Stimulated activated CD8-positive, alpha-beta memory T cell treated with anti-CD3 and anti-CD28 coated beads, Interleukin-2, amount 100 ng/mL, for 1 hour (primary cell): Measurements from ENCODE around the gene TAPT1.
"Not testable (repeated sequence)": the region's sequence is repeated elsewhere in the genome, so short reads cannot be mapped to it uniquely, and the experiment has no call there.

Experiments used
- DNase-seq, 2 donors: peaks; one replicate each; pipeline ENCODE4 v3.0.0-alpha.2; 2020; ENCODE audit warnings: low read depth in 2 of 2

The TAPT1 gene

DNA sequence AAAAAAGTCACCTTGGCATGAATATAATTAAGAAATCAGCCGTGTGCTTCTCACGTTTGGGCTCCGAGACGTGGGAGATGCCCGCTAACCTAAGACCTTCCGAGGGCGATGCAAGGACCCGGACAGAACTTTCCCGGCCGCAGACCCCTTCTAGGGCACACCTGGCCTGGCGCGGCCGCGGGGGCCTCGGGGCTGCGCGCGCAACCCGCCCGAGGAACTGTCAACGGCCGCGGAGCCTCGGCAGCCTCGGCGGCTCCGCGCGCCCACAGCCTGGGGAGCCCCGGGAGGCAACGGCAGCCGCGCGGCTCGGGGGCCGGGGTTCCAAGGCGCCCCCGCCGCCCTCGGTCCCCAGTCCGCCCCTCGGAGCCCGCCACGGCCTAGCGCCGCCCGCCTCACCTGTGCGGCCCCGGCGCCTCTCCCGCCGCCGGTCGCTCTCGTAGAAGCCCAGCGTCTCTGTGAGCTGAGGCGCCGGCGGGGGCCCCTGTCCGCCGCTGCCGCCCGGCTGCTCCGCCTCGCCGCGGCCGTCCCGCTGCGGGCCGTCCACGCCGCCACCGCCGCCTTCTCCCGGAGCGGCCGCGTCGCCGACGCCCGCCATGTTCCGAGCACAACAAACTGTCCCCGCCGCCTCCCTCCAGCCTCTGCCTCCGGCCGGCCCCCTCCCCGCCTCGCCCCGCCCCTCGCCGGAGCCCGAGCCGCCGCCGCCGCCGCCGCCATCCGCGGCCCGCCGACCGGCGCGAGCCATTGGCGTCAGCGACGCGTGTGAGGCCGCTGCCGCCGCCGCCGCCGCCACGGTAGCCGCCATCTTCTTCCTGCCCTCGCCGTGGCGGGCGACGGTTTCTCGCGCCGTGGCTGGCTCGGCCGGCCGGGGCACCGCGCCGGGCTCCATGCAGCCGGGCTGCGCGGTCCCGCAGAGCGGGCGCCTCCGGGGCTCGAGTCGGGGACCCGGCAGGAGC lies at the start of gene TAPT1:
Gene TAPT1, minus strand, starts transcription at position 609 of the 953 bp plus-strand sequence. Its CDS starts 14 bp downstream, at position 595.
- DNase-seq, result peak; percentile 61 to 62

DNA sequence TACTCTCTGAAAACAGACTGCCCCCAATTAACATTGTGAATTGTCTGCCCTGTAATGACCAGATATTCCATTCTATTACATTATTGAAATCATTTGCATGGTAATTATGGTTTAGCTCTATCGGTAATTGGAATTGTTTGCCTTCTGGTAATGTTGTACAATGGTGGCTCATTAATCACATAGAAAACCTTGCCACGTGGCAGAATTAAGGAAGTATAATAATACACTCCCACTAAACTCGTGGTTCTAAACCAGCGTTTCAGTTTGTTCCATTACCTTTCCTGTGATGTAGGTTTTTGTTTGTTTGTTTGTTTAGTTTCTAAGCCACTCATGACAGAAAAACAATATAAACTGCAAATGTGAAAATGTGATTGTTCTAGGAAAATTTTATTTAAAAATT lies 45.1 kb upstream of the TAPT1 start:
- no peak for DNase-seq

DNA sequence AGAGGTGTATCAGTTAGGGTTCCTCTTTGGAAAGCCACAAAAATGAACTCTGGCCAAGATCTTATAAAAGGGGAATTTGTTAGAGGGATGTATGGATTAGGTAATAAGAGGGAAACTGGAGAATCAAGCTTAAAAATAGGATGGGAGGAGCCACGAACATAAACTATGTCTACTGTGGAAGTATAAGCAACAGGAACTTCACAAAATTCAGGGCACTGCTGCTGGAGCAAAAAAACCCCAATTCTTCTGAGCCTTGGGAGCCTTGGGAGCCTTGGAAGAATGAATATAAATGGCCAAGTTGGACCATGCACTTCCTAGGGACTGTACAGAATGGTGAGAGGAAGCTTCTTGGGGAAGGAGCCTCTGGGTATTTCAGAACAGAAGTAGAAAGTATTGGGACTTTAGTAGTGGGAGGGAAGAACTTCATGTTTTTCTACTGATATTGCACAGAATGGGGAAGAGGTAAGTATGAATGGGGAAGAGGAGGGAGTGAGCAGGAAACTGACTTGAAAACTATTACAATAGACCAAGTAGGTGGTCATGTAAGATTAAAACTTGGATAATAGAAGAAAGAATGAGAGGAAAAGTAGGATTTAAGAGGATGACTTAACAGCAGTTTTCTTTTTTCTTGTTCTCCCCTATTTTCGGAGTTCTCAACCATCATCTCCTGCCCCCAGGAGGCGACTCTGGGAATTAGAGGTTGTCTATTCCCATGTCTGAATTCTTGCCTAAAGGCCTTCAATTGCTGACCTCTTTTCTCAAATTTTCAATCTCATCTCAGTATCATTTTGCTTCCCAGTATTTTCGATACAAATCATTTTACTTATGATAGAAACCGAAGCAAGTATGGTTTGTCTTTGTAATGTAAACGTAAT lies 44.4 kb upstream of the TAPT1 start:
- no peak for DNase-seq

DNA sequence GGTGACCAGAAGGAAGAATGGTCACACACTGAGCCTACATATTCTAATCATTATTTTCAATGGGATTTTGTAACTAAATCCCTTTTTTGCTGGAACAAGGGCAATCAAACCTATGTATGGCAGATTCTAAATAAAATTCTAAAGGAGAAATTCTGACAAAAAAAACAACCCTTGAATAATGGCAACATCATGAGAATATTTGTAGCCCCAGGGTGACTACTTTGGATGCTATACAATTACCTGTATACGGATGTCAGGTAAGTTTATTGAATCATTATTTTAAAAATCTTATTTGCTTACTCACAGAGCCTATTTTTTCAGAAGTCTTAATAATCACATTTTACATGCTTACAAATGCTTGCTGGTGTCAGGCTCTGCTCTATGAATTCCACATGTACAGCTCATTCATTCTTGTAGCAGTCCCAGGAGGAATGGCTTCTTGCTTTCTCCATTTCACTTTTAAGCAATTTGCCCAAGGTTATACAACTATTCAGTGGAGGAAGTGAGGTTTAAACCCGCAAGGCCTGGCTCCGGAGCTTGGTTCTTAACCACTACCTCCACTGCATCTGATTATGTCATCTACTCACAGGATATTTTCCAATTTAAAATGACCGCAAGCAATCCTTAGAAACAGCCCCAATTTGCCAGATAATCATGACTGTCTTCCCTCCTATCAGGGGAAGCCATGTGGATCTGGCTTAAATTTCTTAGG lies 43.6 kb upstream of the TAPT1 start:
- not testable (repeated sequence) for DNase-seq

DNA sequence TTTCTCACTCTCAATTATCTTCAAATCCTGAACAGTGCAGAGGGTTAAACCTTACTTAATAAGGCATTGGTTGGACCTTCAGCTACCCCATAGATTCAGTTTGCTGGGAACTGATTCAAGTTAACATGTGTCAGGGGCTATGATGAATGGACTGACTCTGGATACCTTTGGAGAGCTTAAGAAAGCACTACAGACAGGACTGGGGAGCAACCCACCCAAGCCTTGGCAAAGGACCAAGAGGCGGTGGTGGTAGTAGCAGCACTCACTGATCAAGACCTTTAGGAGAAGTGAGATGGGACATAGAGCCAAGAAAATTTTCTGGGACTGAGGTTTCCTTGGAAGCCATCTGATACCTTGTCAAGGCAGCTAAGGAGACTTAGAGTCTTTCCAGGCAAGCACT lies 43.0 kb upstream of the TAPT1 start:
- no peak for DNase-seq

- DNase-seq, result no peak
These were observed 42.0 kb upstream of the TAPT1 start for GRCh38 chr4:16268290-16268689.

- DNase-seq, result no peak
These were observed 41.4 kb upstream of the TAPT1 start for GRCh38 chr4:16267639-16268038.

DNA sequence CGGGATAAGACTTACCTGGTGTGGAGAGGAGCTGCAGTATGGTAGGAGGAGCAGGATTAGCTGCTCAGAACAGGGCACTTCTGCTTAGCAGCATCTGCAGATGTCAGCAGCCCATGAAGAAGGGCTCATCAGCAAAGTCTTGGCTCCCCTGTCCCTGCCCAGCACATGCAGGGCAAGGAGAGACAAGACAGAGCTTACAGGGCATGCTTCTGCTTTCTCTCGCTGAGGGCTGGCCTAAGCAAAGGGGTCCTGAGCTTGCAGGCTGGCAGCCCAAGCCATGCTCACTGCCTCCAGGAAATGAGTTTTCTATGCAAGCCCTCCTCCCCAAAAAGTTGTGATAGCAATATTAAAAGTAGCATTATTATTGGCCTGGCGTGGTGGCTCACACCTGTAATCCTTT lies 39.5 kb upstream of the TAPT1 start:
- DNase-seq, result no peak

GRCh38 chr4:16264798-16265197 lies 38.5 kb upstream of the TAPT1 start:
- no peak for DNase-seq

- DNase-seq, result no peak
These were observed 36.8 kb upstream of the TAPT1 start for GRCh38 chr4:16263056-16263455.

GRCh38 chr4:16262188-16262587 lies 35.9 kb upstream of the TAPT1 start:
- no peak for DNase-seq

- DNase-seq, result no peak
These were observed 35.1 kb upstream of the TAPT1 start for GRCh38 chr4:16261313-16261878.

GRCh38 chr4:16259889-16260246 lies 33.6 kb upstream of the TAPT1 start:
- DNase-seq, result no peak

- DNase-seq, result no peak
These were observed 33.1 kb upstream of the TAPT1 start for GRCh38 chr4:16259241-16259888.

- DNase-seq, result no peak
These were observed 31.3 kb upstream of the TAPT1 start for GRCh38 chr4:16257611-16258010.

- DNase-seq, result no peak
These were observed 30.1 kb upstream of the TAPT1 start for GRCh38 chr4:16256343-16256742.

- DNase-seq, result no peak
These were observed 29.5 kb upstream of the TAPT1 start for GRCh38 chr4:16255730-16256129.

DNA sequence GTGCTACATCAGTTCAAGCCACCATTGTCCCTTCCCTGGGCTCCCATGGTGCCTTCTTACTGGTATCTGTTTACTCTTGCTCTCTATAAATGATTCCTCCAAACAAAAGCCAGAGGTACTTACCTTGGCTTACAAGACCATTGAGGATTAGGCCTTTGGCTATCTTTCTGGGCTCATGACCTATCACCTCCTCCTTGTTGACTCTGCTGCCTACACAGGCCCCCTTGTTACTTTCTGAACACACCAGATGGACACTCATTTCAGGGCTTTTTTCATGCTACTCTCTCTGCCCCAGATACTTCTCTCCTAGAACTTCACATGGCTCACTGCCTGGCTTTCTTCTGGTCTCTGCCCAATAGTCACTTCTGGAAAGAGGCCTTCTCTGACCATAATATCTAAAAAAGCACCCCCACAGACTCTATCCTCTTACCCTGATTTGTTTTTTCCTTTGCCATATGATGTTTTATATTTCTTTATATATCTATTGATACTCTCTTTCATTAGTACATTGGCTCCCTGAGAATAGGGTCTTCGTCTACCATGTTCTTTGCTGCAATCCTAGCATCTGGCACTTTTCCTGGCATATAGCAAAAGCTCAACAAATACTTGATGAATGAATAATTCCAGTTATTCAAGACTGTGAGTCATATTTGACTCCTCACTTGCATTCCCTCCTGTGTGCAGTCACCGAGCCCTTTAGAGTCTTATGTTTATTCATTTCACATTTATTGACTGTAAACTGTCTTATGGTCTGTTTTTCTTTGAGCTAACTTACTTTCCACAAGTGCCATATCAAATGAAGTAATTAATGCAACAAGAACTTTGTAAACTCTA lies 27.1 kb upstream of the TAPT1 start:
- DNase-seq, result no peak

DNA sequence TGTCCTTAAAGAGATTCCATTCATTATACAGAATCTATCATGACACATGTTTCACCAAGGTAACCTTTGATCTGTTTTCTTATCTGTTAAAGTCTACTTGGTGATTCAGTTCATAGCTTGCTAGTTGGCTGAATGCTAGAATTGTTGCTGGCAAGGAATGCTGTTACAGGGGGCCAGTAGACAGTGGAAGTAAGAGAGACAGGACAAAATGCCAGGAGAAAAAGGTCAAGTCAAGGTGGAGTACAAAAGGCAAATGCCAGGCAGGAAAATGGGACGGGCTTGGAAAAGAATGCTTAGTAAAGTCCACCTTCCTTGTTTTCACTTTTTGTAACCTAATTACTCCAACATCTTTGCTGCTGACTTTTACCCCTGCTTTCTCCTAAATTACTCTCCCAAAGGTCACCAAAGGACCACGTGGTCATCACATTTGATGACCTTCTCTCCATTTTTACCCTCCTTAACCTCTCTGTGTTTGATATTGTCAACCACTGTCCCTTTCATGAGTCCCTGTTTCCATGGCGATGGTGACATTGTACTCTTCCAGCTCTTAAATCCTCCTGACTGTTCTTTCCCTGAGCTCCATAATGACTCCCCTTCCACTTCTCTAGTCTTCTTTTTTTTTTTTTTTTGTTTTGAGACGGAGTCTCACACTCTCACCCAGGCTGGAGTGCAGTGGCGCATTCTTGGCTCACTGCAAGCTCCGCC lies 24.5 kb upstream of the TAPT1 start:
- DNase-seq, result no peak

DNA sequence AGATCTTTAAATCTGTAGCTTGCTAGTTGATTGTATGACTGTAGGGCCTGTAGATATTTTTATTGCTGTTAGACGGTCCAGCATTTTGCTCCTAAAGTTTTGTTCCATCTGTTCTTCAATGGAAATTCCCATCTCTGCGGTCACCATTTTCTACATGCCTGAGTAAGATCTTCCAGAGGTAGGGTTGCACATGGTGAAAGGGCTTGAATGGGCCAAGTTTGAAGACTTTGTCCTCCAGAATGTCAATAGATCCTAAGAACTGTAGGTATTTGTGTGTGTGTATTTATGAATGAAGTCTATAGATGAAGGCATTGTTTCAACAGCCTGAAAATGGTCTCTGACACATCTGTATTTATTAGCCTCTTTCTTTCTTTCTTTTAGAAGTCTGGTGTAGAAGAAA lies 22.3 kb upstream of the TAPT1 start:
- DNase-seq, result no peak
